ACHN (cell line): ENCODE results near the gene CDYL2.

Source experiments
- DNase-seq: peaks from one replicate; pipeline ENCODE4 v3.0.0-alpha.2; 2015
- in situ Hi-C: cut with HindIII; loops from 2 replicates; pipeline ENCODE4 v1.10.0; 2017; ENCODE audit warnings: low sequenced_read_pairs, low pct_ligation_motif_present, low pct_unique_long_range_greater_than_20kb

CDYL2 gene

DNA sequence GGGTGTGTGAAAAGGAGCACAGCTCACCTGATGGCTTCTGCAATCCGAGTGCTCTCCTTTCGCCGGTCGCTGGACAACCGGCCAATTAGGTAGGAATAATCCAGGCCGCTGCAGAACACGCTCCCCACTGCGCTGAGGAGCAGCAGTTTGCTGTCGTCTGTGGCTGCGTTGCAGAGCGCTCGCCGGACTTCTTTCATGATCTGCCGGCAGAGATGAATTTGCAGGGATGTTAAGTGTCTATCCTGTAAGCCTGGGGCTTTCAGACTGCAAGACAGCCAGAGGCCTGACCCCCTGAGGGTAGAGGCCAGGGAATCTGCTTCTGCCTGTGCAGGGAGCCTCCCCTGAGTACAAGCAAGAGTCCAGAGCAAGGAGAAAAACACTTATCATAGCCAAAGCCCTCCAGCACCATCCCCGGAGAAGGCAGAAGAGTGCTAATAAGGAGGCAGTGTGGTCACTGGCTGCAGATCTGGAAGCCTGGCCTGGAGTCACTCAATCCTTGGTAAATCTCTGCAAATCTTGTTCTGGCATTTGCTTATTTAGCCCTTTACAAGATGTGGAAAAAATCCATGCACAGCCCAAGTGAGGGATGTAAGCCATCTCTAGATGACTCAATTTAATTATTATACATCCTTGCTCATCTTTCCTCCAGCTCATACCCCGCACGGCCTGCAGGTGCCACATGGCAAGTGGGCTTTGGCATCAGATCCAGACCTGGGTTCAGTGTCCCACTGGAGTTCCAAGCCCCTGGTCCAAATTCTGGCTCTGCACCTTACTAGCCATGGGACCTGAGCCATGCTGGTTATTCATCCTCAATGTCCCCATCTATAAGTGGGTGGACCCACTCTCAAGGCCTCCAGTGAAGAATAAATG is 183.4 kb downstream of the CDYL2 start:
- DNase-seq: no peak
- in situ Hi-C loops: no loop called here

DNA sequence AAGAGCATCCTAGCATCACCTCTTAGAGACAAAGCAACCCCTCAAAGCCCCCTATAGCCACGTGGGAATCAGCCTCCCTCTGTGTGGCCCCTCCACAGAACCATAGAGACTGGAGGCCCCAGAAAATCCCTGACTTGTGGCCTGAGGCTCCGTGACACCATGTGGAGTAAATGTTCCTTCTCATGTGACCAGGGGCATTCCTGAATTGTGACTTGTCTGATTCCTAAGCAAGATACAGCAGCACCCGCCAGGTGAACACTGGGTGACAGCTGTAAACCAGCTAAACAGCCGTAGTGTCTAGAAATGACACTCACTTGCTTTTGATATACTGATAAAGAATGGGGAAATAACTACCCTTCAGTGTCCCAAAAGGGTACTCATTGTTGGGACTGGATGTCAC is 184.6 kb downstream of the CDYL2 start:
- DNase-seq: no peak
- in situ Hi-C loops: no loop called here

DNA sequence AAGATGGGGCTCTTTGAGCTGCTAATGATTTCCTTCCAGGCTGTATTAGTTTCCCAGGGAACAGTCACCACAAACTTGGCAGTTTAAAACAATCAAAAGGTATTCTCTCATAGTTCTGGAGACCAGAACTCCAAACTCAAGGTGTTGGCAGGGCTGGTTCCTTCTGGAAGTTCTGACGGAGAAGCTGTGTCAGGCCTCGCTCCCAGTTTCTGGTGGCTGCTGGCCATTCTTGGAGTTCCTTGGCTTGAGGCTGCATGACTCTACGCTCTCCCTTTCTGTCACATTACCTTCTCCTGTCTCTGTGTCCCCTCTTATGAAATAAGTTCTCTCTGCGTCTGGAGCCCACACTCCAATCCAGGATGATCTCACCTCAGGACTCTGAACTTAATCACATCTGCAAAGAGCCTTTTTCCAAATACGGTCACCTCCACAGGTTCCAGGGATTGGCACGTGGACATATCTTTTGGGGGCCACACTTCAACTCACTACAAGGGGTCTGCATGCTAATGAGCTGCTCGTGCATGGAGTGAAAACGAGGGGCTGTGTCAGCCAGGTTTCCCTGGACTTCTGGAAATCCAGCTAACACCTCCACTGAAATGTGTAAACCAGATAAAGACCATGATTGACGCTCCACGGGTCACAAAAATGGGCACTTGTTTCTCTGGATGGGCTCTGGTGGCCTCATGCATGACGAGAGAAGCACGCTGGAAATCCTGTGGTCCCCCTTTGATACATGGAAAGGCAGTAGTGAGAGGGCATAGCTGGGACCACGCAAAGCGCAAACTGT is 185.3 kb downstream of the CDYL2 start:
- in situ Hi-C loops: no loop called here
- no peak for DNase-seq

DNA sequence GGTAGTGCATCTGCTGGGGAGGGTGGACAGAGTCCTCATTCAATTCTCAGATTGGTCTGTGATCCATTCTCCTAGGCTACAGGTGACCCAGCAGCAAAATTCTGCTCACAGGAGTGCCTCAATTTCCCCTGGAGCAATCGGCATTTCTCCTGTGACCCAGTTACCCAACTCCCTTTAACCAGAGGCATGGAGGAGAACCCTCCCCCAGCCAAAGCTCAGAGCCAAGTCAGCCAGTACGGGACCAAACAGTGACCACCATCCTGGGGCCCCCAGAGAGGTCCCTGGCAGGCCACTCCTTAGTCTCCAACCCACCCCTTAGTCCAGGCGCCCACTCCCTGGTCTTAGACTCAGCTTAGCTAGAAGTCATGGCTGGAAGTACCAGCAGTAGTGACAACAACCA is 188.0 kb downstream of the CDYL2 start:
- DNase-seq: no peak
- in situ Hi-C loops: no loop called here

DNA sequence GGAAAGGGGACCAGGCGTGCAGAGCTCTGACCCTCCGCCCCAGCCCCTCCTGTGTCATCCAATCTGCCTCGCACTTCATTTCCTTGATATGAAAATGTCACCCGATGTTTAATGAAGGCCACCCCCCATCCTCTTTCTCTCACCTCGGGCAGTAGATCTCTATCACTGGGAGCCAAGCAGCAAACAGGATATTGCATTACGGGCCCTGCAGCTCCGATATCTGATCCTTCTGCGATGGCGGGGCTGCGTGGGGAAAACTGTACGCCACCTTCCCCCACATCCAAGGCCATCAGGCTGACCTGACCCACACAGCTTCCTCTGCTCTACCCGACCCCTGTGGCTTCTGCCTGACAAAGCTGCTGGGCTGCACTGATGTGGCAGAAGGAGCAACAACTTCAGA is 188.7 kb downstream of the CDYL2 start:
- in situ Hi-C loops: no loop called here

DNA sequence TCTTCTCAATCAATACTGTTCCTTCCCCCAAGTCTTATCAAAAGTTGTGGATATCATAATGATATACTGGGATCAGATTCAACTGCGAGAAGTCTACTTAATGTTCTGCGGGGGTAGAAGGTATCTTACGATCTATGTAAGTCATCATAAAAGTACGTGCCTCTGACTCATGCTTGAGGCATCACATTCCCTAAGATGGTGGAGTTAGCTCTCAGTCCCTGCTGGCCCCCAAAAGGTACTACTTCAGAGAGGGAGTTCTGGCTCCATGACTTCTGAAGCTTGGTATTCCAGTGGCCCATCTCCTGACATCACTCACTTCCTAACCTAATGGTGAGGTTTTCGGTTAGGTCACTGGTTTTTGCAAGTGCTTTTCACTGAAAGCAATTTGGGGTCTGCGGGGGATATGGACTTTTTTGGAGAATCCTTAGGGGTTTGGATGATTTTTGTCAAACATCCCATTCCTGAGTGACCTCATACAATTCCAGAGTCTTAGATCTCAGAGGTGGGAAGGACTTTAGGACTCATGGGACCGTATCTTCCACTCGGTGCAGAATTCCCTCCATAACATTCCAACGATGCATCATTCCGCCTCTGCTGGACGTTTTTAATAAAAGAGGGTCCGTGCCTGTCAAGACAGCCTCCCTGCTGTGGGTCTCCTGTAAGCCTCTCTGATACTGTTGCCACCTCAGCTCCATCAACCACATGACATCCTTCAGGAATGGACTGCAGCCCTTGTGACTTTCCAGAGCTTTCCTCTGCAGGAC is 189.3 kb downstream of the CDYL2 start:
- in situ Hi-C loops: no loop called here
- peak; percentile 48 for DNase-seq

More for the DNA sequence above, 188.7 kb downstream of the CDYL2 start:
- DNase-seq: no peak

DNA sequence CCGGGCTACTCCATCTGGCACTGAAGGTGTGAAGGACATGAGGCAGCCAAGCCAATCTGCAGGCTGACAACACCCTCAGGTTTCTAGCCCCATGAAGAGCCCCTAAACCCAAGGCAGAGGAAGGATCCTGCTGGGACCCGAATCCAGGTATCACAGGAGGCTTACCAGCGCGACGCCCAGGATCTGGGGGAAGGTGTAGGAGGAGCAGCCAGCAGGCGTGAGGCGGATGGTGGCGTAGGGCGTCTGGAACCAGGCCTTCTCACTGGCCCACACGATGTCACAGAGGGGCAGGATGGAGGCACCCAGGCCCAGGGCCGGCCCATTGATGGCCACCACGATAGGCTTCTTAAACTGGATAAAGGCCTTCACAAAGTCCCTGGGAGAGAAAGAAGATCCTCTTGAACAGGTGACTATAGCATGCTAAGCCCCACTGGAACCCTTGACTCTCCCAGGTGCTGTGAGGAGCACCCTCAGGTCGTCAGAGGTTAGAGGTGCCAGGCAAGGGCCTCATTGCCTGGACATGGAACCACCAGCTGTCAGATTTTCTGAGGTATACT is 191.9 kb downstream of the CDYL2 start:
- in situ Hi-C loops: no loop called here
- DNase-seq: no peak

DNA sequence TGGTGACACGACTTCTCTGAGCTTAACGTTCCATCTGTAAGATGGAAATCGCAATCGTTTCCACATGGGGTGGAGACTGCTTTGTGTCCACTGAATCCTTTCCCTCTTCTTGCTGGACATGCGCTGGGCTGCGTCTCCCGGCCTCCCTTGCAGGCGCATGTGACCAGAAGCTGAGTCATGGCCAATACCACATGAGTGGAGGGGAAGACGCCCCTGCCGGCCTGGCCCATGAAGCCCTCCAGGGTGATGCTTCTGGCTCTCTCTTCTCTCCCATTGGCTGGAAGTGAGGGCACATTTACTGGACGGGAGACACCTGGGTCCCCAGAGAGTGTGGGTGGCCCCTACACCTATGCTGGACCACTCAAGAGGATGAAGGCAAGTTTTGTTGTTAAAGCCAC is 192.5 kb downstream of the CDYL2 start:
- in situ Hi-C loops: no loop called here
- no peak for DNase-seq

DNA sequence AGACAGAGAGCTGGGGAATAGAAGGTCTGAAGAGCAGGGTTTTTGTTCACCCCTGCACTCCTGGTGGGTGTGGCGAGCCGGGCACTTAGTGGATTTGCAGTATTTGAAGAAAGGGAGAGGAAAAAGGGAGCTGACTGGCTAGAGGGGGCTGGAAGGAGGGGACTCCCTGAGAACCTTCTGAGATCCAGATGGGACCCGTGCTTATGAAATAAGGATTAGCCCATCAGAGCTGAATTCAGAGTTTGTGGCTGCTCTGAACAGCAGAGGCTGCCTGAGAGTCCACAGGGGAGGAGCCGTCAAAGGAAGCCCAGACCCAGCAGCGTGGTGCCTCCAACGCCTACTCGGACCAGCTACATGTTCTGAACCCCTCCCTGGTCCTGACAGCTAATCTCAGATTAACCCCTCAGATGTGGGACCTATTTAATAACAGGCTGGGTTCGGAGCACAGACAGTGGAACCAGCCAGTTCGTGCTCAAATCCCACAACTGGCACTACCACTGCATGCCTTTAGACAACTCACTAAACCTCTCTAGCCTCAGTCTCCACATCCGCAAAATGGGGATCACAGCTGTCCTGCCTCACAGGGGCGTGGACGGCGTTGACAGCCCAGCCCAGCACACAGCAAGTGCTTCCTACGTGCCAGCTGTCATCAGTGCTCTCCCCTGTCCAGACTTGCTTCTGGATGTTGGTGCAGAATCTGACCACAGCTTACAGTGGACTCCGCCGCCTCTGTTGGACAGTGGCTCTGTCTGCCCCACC is 193.0 kb downstream of the CDYL2 start:
- in situ Hi-C loops: no loop called here
- no peak for DNase-seq

DNA sequence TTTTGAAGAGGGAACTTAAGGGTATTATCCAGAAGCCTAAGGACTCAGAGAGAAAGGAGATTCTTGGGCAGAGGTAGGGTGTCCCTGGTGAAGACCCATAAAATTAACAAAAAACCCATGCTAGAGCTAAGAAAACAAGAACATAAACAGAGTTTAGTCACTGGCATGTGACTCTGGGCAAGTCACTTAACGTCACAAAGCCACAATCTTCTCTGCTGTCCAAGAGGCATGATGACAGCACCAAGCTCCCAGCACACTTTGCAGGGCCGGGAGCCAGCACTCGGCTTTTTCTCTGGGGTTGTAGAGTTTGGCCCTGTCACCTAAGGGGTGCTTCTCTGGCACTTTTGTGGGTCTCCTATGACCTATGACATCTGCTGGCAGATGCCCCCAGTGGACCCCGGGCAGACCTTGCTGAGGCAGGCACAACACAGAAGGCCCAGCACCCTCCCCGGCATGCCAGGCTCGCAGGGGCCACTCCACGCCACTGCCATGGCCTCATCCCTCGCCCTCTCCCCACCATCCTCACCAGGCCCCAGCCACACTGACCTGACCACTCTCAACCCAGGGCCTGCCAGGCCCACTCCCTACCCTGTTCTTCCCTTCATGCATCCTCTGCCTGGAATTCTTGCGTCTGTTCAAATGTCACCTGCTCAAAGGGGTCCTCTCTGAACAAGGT is 193.8 kb downstream of the CDYL2 start:
- DNase-seq: no peak
- in situ Hi-C loops: no loop called here

DNA sequence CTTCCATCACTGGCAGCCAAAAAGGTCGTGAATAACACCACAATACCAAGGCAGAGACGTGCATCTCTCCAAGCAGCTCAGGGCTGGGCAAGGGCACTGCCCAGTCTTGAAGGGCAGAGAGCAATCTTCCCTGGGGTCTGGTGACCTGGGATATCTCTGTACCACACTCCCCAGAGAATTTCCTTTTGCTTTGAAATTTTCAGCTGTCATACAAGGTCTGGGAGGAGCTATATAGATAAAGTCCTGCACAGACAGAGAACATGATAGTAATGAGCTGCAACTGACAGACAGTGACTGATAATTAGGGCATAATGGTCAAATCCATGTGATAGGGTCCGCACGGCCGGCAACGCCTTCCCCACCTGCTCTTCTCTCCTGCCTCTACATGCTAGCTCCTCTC is 195.5 kb downstream of the CDYL2 start:
- no peak for DNase-seq
- in situ Hi-C loops: no loop called here

DNA sequence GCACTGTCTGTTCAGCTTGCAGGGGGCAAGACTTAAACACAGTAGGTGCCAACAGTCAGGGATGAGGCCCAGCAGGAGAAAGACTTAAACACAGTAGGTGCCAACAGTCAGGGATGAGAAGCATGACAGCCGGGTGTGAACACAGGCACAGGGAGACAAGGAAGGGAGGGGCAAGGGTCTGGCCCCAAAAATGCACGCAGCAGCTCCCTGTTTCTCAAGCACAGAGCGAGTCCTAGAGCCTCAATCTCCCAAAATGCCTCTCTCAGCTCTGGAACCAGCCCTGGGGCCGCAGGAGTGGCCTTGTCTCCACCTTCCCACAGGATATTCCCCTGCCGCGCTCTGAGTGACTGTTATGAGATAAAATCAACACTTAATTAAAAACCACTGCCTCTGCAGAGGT is 197.2 kb downstream of the CDYL2 start:
- DNase-seq: no peak
- in situ Hi-C loops: no loop called here

DNA sequence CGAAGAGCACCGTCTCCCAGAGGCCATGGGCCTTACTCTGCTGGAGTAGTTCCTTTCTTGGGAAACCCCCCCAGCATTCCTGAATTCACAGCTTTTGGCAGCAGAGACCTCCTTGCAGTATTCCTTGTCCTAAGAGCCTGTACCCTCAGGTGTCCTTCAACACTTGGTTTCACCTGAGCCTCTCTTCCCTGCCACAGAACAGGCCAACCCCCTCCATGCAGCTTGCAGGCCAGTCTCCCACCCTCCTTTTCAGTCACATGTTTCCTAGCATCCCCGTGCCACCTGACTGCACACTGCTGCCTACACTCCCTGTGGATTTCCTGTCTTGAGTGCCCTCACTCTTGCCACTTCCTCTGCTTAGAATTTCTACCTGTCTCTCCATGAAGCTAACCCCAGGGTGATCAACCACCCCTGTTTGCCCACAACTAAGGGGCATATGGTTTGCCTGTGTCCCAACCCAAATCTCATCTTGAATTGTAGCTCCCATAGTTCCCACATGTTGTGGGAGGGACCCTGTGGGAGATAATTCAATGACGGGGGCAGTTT is 198.1 kb downstream of the CDYL2 start:
- in situ Hi-C loops: no loop called here
- no peak for DNase-seq

DNA sequence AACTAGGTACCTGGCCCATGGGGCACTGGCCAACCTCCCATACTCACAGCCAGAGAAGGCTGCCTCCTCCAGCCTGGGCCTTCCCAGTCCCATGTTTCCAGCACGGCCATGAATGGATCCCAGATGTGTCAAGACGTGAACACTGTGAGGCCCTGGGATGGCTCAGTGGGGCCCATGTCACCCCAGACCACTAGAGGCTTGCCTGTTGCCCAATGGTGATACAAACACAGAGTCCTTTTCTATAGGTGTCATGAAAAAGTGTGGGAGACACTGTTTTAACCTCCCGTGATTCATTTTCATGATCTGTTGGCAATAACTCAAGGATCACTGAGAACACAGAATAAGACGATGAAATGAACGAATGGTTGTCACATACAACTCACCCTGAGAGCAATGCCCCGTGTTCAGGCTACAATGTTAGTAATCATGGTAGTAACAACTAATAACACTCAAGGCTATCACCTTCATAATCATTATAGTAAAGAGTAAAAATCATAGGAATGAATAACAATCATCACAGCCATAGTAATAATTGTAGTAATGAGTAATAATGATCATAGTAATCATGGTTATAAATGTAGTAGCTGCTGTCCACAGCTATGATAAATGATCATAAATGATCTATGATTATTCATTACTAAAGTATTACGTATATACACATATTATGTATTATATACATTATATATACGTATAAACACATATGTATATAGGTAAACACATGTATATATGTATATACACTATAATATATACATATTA is 199.6 kb downstream of the CDYL2 start:
- in situ Hi-C loops: no loop called here
- no peak for DNase-seq

DNA sequence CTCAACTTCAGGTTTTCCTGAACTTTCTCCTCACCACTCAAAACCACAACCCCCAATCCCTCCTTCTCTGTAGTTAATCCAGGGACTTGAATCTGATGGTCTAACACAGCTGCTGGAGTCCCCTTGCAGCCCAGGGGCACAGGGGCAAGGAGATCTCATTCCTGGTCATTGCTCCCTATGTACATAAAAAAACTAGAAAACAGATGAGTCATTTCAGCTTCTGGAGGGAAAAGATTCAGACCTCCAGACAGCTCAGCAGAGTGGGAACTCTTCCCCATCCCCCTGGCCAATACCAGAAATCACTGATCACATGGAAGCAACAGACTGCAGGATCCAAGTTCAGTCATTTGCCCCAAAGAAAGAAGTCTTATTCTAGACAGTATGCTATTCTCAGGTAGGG is 201.5 kb downstream of the CDYL2 start:
- in situ Hi-C loops: no loop called here
- no peak for DNase-seq

DNA sequence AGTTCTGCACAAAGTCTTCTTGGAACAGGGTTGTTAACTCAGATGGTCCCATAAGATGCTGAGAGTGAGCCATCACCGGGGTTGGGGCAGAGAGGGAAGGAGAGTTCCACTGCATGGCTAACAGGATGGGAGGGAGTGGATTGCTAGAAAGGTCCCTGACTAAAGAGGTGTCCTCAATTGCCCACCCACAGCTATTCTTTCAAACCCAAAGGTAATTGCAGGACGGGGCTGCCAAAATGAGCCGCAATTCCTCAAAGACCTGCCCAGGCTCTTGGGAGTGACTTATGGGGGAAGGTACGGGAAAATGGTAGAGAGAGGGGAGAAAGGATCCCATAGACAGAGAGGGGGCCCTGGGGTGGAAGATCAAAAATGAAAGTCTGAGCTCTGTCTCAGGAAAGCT is 203.2 kb downstream of the CDYL2 start:
- DNase-seq: no peak
- in situ Hi-C loops: no loop called here

DNA sequence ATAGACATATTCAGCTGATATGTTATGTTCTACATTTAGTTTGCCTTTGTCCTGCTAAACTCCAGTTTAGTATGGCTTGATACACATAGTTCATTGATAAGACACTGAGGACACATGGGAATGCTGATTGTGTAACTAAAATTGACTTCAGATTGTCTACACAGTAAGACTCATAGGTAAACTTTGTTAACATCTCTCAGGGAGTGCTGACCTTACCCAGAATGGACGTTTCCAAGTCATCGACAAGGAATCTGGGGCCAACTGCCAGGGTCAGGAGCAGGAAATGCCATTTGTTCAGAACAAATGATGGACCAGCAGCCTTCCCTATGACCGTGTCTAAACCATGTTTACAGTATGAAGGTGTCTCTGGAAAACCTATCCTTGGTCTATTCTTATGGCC is 204.9 kb downstream of the CDYL2 start:
- DNase-seq: peak; percentile 31
- in situ Hi-C loops: no loop called here
